ENCODE data around the gene ELAPOR2.

DNA sequence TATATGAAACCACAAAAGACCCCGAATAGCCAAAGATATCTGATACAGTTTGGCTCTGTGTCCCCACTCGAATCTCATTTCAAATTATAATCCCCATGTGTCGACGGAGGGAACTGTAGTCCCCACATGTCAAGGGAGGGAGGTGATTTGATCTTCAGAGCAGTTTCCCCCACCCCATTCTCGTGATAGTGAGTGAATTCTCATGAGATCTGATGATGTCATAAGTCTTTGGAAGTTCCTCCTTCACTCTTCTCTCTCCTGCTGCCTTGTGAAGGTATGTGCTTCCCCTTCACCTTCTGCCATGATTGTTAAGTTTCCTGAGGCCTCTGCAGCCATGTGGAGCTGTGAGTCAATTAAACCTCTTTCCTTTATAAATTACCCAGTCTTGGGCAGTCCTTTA lies 13.0 kb downstream of the ELAPOR2 start:
- TF ChIP-seq RAD21 (IDR thresholded peaks at IDR 0.05; ENCODE audit: low read length): no peak
- no peak for TF ChIP-seq EP300 (IDR thresholded peaks at IDR 0.05; ENCODE audit: borderline replicate concordance in 1 of 2, low read depth in 1 of 2, low read length in 1 of 2)
- no peak for TF ChIP-seq CTCF (IDR thresholded peaks at IDR 0.05)
- no peak for TF ChIP-seq GABPA (IDR thresholded peaks at IDR 0.05; ENCODE audit: low read depth)
- no peak for TF ChIP-seq CHD2 (IDR thresholded peaks at IDR 0.05; ENCODE audit: low read length, partially characterized antibody)
- TF ChIP-seq, protein P1, sequence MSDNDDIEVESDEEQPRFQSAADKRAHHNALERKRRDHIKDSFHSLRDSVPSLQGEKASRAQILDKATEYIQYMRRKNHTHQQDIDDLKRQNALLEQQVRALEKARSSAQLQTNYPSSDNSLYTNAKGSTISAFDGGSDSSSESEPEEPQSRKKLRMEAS (IDR thresholded peaks at IDR 0.05; ENCODE audit: low read depth): no peak
- TF ChIP-seq, protein P2, sequence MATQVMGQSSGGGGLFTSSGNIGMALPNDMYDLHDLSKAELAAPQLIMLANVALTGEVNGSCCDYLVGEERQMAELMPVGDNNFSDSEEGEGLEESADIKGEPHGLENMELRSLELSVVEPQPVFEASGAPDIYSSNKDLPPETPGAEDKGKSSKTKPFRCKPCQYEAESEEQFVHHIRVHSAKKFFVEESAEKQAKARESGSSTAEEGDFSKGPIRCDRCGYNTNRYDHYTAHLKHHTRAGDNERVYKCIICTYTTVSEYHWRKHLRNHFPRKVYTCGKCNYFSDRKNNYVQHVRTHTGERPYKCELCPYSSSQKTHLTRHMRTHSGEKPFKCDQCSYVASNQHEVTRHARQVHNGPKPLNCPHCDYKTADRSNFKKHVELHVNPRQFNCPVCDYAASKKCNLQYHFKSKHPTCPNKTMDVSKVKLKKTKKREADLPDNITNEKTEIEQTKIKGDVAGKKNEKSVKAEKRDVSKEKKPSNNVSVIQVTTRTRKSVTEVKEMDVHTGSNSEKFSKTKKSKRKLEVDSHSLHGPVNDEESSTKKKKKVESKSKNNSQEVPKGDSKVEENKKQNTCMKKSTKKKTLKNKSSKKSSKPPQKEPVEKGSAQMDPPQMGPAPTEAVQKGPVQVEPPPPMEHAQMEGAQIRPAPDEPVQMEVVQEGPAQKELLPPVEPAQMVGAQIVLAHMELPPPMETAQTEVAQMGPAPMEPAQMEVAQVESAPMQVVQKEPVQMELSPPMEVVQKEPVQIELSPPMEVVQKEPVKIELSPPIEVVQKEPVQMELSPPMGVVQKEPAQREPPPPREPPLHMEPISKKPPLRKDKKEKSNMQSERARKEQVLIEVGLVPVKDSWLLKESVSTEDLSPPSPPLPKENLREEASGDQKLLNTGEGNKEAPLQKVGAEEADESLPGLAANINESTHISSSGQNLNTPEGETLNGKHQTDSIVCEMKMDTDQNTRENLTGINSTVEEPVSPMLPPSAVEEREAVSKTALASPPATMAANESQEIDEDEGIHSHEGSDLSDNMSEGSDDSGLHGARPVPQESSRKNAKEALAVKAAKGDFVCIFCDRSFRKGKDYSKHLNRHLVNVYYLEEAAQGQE (IDR thresholded peaks at IDR 0.05; ENCODE audit: low read depth, low read length): no peak
- TF ChIP-seq MXI1 (IDR thresholded peaks at IDR 0.05; ENCODE audit: low read depth, low read length): no peak
- TF ChIP-seq POLR2AphosphoS5 (IDR thresholded peaks at IDR 0.05; ENCODE audit: low read depth, low read length): no peak
- no peak for TF ChIP-seq SIN3A (IDR thresholded peaks at IDR 0.05; ENCODE audit: borderline replicate concordance, low read depth, low read length)
- no peak for TF ChIP-seq NRF1 (IDR thresholded peaks at IDR 0.05; ENCODE audit: low read depth, low read length)
- TF ChIP-seq RFX5 (IDR thresholded peaks at IDR 0.05; ENCODE audit: low read length): no peak
- no peak for TF ChIP-seq FOXM1 (IDR thresholded peaks at IDR 0.05; ENCODE audit: low read depth)

Data from SK-N-SH (cell line).